GM20000 (cell line): Measurements from ENCODE around the gene NCKAP1.

Experiments used
- DNase-seq: peaks from one replicate; pipeline ENCODE4 v3.0.0; 2012; ENCODE audit warnings: low spot score
- TF ChIP-seq, protein P1 (sequence below): IDR thresholded peaks from 2 replicates; pipeline ENCODE4 v1.5.1; 2012; ENCODE audit warnings: mild to moderate bottlenecking, control low read depth; ENCODE audit errors: extremely low read depth, missing control alignments

Gene NCKAP1

DNA sequence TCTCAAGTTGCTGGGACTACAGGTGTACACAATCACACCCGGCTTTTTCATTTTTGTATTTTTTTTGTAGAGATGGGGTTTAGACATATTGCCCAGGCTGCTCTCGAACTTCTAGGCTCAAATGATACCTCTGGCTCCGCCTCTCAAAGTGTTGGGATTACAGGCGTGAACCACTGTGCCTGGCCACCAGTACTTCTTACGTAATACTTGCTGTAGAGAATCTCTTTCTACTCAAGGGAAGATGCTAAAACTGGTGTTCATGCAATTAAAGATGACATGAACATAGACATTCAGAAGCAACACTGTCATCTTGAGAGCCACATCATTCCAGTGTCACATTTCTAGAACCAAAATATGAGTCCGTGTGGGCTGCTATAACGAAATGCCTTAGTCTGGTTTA lies 118.2 kb downstream of the NCKAP1 start:
- no peak for DNase-seq
- TF ChIP-seq, protein P1, sequence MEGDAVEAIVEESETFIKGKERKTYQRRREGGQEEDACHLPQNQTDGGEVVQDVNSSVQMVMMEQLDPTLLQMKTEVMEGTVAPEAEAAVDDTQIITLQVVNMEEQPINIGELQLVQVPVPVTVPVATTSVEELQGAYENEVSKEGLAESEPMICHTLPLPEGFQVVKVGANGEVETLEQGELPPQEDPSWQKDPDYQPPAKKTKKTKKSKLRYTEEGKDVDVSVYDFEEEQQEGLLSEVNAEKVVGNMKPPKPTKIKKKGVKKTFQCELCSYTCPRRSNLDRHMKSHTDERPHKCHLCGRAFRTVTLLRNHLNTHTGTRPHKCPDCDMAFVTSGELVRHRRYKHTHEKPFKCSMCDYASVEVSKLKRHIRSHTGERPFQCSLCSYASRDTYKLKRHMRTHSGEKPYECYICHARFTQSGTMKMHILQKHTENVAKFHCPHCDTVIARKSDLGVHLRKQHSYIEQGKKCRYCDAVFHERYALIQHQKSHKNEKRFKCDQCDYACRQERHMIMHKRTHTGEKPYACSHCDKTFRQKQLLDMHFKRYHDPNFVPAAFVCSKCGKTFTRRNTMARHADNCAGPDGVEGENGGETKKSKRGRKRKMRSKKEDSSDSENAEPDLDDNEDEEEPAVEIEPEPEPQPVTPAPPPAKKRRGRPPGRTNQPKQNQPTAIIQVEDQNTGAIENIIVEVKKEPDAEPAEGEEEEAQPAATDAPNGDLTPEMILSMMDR = no peak

DNA sequence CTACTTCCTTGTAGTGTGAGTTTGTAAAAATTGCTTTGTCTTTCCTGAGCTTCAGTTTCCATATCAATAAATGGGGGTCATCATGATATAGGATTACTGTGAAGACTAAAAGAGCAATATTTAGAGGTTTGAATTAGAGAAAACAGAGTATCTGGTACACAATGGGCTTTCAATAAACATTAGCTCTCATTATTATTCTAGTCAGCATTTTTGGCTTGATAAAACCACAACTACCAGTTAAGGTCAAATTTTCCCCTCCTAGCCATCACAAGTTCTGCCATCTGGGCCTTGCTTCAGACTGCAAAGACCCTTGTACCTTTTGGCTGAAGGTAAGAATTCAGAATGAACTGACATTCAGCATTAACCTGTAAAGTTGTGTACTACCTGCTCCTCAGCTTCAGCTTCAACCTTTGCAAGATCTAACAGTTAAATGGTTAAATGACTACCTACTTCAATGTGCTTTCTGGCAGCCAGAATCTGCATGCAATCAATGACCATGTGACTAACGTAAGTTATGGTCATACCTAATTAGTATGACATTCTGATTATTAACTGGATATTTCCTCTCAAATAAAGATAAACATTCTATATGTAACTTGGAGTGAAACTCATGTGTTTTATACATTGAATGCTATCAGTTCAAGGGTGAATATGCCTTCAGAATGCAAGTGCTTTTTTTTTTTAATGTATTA lies 119.2 kb downstream of the NCKAP1 start:
- no peak for DNase-seq
- TF ChIP-seq, protein P1 = no peak

DNA sequence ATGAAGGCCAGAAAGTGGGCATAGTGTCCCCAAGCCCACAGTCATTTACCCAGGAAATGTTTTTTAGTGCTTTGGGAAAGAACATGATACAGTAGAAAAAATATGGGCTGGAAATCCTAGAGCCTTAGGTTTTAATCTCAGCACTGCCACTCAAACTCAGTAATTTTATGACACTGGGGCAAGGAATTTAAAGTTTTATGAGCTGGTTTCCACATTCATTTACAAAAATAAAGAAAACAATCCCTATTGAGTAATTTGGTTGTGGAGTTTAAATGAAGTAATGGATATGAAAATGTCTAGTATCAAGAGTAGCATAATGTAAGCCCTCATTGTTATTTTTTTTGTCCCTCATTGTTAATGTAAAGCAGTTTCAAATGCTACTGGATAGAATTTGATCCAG lies 120.3 kb downstream of the NCKAP1 start:
- TF ChIP-seq, protein P1 = no peak
- DNase-seq = no peak

DNA sequence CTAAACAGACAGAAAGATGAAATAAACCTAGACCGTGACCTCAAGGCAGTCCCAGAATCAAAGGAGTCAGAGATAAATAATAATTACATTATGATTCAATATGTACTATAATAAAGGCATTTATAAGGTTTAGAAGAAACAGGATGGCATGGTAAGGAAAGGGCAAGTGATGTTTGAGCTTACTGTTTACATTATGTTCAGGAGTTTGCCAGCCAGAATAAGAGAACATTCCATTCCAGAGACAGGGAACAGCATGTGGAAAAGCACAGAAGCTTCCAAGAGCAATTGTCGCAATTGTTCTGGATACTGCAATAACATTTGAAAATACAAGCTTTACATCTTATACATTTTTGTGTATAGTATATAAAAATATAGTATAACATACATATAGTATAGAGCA lies 121.8 kb downstream of the NCKAP1 start:
- TF ChIP-seq, protein P1 = no peak
- DNase-seq = no peak

DNA sequence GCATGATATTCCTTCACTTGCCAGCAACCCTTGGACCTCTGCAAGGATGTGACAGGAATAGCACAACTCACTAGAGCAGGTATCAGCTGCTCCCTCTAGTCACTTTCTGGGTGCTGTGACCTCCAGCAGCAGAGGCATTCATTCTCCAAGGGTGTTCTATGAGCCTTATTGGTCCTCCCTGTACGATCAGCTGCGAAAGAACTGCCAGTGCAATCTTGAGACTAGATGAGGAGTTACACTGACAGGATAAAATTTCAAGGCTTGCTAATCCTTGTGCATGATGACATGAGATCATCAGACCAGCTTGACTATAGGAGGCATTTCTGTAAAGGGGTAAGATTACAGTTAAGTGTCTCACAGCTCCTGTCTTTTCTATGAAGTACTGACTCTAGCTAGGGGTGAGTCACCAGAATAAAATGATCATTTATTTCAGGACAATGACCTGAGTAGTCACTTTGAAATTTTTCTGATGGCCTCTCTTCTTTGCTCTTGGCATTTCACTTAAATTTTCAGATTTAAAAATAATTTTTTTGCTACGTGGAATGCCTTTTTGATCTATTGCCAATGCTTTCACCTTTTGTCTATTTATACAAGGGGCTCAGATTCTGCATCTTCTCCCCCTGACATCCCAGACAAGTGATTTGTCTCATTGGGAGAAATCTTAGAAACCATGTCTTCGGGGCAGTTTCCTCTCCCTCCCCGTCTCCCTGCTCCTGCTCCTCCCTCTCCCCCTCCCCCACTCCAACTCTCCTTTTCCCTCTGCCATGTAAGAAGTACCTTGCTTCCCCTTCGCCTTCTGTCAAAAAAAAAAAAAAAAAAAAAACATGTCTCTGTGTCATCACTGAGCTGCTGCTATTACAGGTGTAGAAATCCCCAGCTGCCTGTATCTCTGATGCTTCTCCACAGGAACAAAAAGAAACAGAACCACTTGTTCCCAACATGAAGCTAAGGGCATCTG lies 122.6 kb downstream of the NCKAP1 start:
- no peak for DNase-seq

DNA sequence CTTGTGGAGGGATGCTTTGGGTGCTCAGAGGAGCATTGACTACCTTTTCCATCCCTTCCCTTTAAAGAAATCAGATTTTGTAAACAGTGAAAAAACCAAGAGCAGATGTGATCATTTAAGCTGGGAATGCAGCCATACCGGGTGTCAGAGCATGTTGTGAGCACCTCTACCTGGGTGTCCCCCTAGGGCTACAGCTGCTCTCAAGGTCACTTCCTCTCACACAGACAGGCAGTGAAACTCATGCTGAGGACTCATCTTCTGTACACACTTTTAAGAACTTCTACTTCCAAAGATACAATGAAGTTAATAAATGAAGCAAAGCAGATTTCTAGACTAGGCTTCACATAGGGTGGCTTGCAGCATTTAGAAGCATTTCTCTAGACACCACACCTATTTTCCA lies 123.4 kb downstream of the NCKAP1 start:
- no peak for DNase-seq
- TF ChIP-seq, protein P1 = no peak

More for the DNA sequence above, 122.6 kb downstream of the NCKAP1 start:
- TF ChIP-seq, protein P1 = no peak

DNA sequence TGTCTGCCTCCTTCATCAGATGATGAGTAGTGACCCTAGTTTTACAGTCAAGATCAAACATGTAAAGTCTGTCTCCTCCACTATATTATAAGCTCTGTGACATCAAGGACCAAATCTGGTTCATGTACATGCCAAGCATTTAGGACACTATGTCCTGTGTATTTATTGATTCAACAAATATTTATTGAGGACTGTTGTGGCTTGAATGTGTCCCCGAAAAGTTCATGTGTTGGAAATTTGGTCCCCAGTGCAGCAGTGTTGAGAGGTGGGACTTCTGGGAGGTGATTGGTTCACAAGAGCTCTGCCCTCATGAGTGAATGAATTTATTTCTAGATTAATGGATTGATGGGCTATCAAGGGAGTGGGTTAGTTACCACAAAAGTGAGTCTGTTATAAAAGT lies 125.2 kb downstream of the NCKAP1 start:
- TF ChIP-seq, protein P1 = no peak
- DNase-seq = no peak
